KMS-11 (cell line): ENCODE measurements around the gene EPB41L1.

Experiments used
- H2AFZ ChIP-seq: fragments of 200-600 bp; sonication (generic); 2 replicates; pipeline ENCODE4 v1.6.1; 2016; ENCODE audit warnings: antibody characterized with exemption, mixed run types, low read depth
- H3K27ac ChIP-seq: fragments of 200-600 bp; sonication (generic); 2 replicates; pipeline ENCODE4 v1.6.1; 2016; ENCODE audit warnings: mild to moderate bottlenecking, mixed run types
- H3K27me3 ChIP-seq: fragments of 200-600 bp; sonication (generic); 2 replicates; pipeline ENCODE4 v1.6.1; 2017; ENCODE audit warnings: mild to moderate bottlenecking, low read depth, mixed run types, moderate library complexity; ENCODE audit not compliant: insufficient read depth
- H3K36me3 ChIP-seq: fragments of 200-600 bp; sonication (generic); 2 replicates; pipeline ENCODE4 v1.6.1; 2017; ENCODE audit warnings: mild to moderate bottlenecking, mixed run types; ENCODE audit not compliant: insufficient read depth
- H3K4me1 ChIP-seq: fragments of 200-600 bp; sonication (generic); 2 replicates; pipeline ENCODE4 v1.6.1; 2016; ENCODE audit warnings: mild to moderate bottlenecking, low read depth, mixed run types; ENCODE audit not compliant: poor library complexity, severe bottlenecking
- H3K4me2 ChIP-seq: fragments of 200-600 bp; sonication (generic); 2 replicates; pipeline ENCODE4 v1.7.0; 2016; ENCODE audit warnings: mild to moderate bottlenecking, mixed run types
- H3K4me3 ChIP-seq: fragments of 200-600 bp; sonication (generic); IDR thresholded peaks from 2 replicates; pipeline ENCODE4 v1.6.1; 2017; ENCODE audit warnings: low read depth, low read length, mixed read lengths; ENCODE audit not compliant: insufficient read depth
- H3K79me2 ChIP-seq: fragments of 200-600 bp; sonication (generic); 2 replicates; pipeline ENCODE4 v1.6.1; 2016; ENCODE audit warnings: low read depth, mixed run types; ENCODE audit not compliant: insufficient read depth
- H3K9ac ChIP-seq: fragments of 200-600 bp; sonication (generic); 2 replicates; pipeline ENCODE4 v1.6.1; 2016; ENCODE audit warnings: mild to moderate bottlenecking, mixed run types
- H4K20me1 ChIP-seq: fragments of 200-600 bp; sonication (generic); 2 replicates; pipeline ENCODE4 v1.6.1; 2016; ENCODE audit warnings: mild to moderate bottlenecking, mixed run types; ENCODE audit not compliant: insufficient read depth
- CTCF ChIP-seq: fragments of 200-600 bp; sonication (generic); conservative IDR thresholded peaks from 2 replicates; pipeline ENCODE4 v1.6.1; 2017; ENCODE audit warnings: low read depth, mild to moderate bottlenecking, antibody characterized with exemption, low read length, moderate library complexity, mixed read lengths

The EPB41L1 gene

GRCh38 chr20:36277546-36277945, 123.0 kb downstream of the EPB41L1 start:
- H3K4me3 ChIP-seq, result no peak overlapping the region
- H3K79me2 ChIP-seq, result no peaks in the 10 kb centered on the region
- H3K27ac ChIP-seq, result no peak overlapping the region
- no peaks in the 10 kb centered on the region for H4K20me1 ChIP-seq
- no peaks in the 10 kb centered on the region for H3K36me3 ChIP-seq
- H3K4me2 ChIP-seq, result no peak overlapping the region
- peaks cover 28% of the 10 kb centered on the region; the same call in 1 of the 2 replicates for H3K27me3 ChIP-seq
- no peak for TF ChIP-seq CTCF
- no peaks in the 10 kb centered on the region for H3K4me1 ChIP-seq
- H3K9ac ChIP-seq, result no peak overlapping the region
- H2AFZ ChIP-seq, result no peak overlapping the region

- no peak overlapping the region for H2AFZ ChIP-seq
- no peaks in the 10 kb centered on the region for H3K4me1 ChIP-seq
- H3K27me3 ChIP-seq, result peaks cover 24% of the 10 kb centered on the region; the same call in 1 of the 2 replicates
- no peaks in the 10 kb centered on the region for H4K20me1 ChIP-seq
- no peak for TF ChIP-seq CTCF
- no peak overlapping the region for H3K4me3 ChIP-seq
- H3K27ac ChIP-seq, result no peak overlapping the region
- H3K79me2 ChIP-seq, result no peaks in the 10 kb centered on the region
- H3K9ac ChIP-seq, result no peak overlapping the region
- no peak overlapping the region for H3K4me2 ChIP-seq
- no peaks in the 10 kb centered on the region for H3K36me3 ChIP-seq
These were observed 124.8 kb downstream of the EPB41L1 start for GRCh38 chr20:36279362-36279761.

- no peak overlapping the region for H3K27ac ChIP-seq
- H3K4me1 ChIP-seq, result no peaks in the 10 kb centered on the region
- H3K9ac ChIP-seq, result no peak overlapping the region
- no peaks in the 10 kb centered on the region for H3K36me3 ChIP-seq
- H4K20me1 ChIP-seq, result no peaks in the 10 kb centered on the region
- peaks cover 24% of the 10 kb centered on the region; the same call in 1 of the 2 replicates for H3K27me3 ChIP-seq
- H3K79me2 ChIP-seq, result no peaks in the 10 kb centered on the region
- no peak overlapping the region for H2AFZ ChIP-seq
- no peak overlapping the region for H3K4me2 ChIP-seq
- TF ChIP-seq CTCF, result no peak
- H3K4me3 ChIP-seq, result no peak overlapping the region
These were observed 125.2 kb downstream of the EPB41L1 start for GRCh38 chr20:36279776-36280175.

- Histone ChIP-seq H3K4me3 (no peak overlapping the region), H3K4me2 (no peak overlapping the region), H3K27ac (no peak overlapping the region), H3K4me1 (no peaks in the 10 kb centered on the region), H4K20me1 (no peaks in the 10 kb centered on the region), H3K79me2 (no peaks in the 10 kb centered on the region), H3K27me3 (peaks cover 13% of the 10 kb centered on the region; the same call in 1 of the 2 replicates), H3K36me3 (no peaks in the 10 kb centered on the region), H3K9ac (no peak overlapping the region), H2AFZ (no peak overlapping the region; the same call in 1 of the 2 replicates)
- TF ChIP-seq CTCF, result no peak
These were observed 127.3 kb downstream of the EPB41L1 start for GRCh38 chr20:36281785-36282380.
